Osteocyte (in vitro differentiated cells): ENCODE results near the gene OR51V1. TPM values are rescaled to one million over a fixed set of nuclear protein-coding genes. Genes with fewer than 3 reads are reported as not detected.

ENCODE experiments used
- DNase-seq: peaks from one replicate; pipeline ENCODE4 v3.0.0; 2021; ENCODE audit warnings: mixed read lengths; ENCODE audit not compliant: unreplicated experiment; ENCODE audit errors: extremely low spot score
- H3K27ac Mint-ChIP-seq: one replicate; pipeline ENCODE4 v1.8.0; 2021; ENCODE audit warnings: mild to moderate bottlenecking, mixed read lengths; ENCODE audit not compliant: unreplicated experiment
- H3K27me3 Mint-ChIP-seq: one replicate; pipeline ENCODE4 v1.8.0; 2021; ENCODE audit warnings: mixed read lengths; ENCODE audit not compliant: unreplicated experiment
- H3K36me3 Mint-ChIP-seq: one replicate; pipeline ENCODE4 v1.8.0; 2021; ENCODE audit warnings: mixed read lengths; ENCODE audit not compliant: unreplicated experiment
- H3K4me1 Mint-ChIP-seq: one replicate; pipeline ENCODE4 v1.8.0; 2021; ENCODE audit warnings: mixed read lengths; ENCODE audit not compliant: unreplicated experiment
- H3K4me3 Mint-ChIP-seq: one replicate; pipeline ENCODE4 v1.8.0; 2021; ENCODE audit warnings: mild to moderate bottlenecking, moderate library complexity, mixed read lengths; ENCODE audit not compliant: unreplicated experiment
- H3K9me3 Mint-ChIP-seq: one replicate; pipeline ENCODE4 v1.8.0; 2021; ENCODE audit warnings: mixed read lengths; ENCODE audit not compliant: unreplicated experiment
- CTCF ChIP-seq: fragments of 200-600 bp; sonication (generic); IDR thresholded peaks from 2 replicates; pipeline ENCODE4 v1.5.0; 2021; ENCODE audit warnings: antibody characterized with exemption, mild to moderate bottlenecking, moderate library complexity
- total RNA-seq: library from RNA; stranded (reverse); gene quantifications from 2 replicates; pipeline ENCODE4 v1.2.1, GENCODE V29; 2021

OR51V1 gene
- total RNA-seq, 1 donor from 2014 or later: not detected

DNA sequence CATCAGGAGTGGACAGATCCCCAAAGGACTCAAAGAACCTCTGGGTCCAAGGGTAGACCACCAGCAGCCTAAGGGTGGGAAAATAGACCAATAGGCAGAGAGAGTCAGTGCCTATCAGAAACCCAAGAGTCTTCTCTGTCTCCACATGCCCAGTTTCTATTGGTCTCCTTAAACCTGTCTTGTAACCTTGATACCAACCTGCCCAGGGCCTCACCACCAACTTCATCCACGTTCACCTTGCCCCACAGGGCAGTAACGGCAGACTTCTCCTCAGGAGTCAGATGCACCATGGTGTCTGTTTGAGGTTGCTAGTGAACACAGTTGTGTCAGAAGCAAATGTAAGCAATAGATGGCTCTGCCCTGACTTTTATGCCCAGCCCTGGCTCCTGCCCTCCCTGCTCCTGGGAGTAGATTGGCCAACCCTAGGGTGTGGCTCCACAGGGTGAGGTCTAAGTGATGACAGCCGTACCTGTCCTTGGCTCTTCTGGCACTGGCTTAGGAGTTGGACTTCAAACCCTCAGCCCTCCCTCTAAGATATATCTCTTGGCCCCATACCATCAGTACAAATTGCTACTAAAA, 26.3 kb upstream of the OR51V1 start, which contains the start of gene HBB:
Gene HBB (minus strand): TSS at position 340 of the 579 bp plus-strand sequence. CDS start 50 bp downstream, at position 290.
- no peak for DNase-seq
- Mint-ChIP-seq H3K4me1 (no peaks in the 10 kb centered on the region), H3K4me3 (no peak within 1 kb of the TSS), H3K27me3 (peaks cover 3% of the 10 kb centered on the region), H3K27ac (no peak within 1 kb of the TSS), H3K36me3 (no peaks in the 10 kb centered on the region), H3K9me3 (no peaks in the 10 kb centered on the region)
- no peak for TF ChIP-seq CTCF

DNA sequence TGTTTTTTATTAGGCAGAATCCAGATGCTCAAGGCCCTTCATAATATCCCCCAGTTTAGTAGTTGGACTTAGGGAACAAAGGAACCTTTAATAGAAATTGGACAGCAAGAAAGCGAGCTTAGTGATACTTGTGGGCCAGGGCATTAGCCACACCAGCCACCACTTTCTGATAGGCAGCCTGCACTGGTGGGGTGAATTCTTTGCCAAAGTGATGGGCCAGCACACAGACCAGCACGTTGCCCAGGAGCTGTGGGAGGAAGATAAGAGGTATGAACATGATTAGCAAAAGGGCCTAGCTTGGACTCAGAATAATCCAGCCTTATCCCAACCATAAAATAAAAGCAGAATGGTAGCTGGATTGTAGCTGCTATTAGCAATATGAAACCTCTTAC, 25.0 kb upstream of the OR51V1 start:
- no peak for TF ChIP-seq CTCF
- Mint-ChIP-seq H3K4me1 (no peaks in the 10 kb centered on the region), H3K4me3 (no peak overlapping the region), H3K27ac (no peak overlapping the region), H3K27me3 (peaks cover 3% of the 10 kb centered on the region), H3K36me3 (no peaks in the 10 kb centered on the region), H3K9me3 (no peaks in the 10 kb centered on the region)
- DNase-seq: no peak

- DNase-seq: no peak
- no peak overlapping the region for H3K27ac Mint-ChIP-seq
- H3K9me3 Mint-ChIP-seq: no peaks in the 10 kb centered on the region
- peaks cover 3% of the 10 kb centered on the region for H3K27me3 Mint-ChIP-seq
- no peak for TF ChIP-seq CTCF
- H3K4me3 Mint-ChIP-seq: no peak overlapping the region
- no peaks in the 10 kb centered on the region for H3K36me3 Mint-ChIP-seq
- H3K4me1 Mint-ChIP-seq: no peaks in the 10 kb centered on the region
Observed at GRCh38 chr11:5224538-5225479, 24.3 kb upstream of the OR51V1 start.

- no peaks in the 10 kb centered on the region for H3K36me3 Mint-ChIP-seq
- H3K27me3 Mint-ChIP-seq: peaks cover 2% of the 10 kb centered on the region
- no peak overlapping the region for H3K4me3 Mint-ChIP-seq
- H3K9me3 Mint-ChIP-seq: peaks cover 4% of the 10 kb centered on the region
- no peaks in the 10 kb centered on the region for H3K4me1 Mint-ChIP-seq
- no peak for DNase-seq
- TF ChIP-seq CTCF: no peak
- no peak overlapping the region for H3K27ac Mint-ChIP-seq
Observed at GRCh38 chr11:5223686-5224085, 23.2 kb upstream of the OR51V1 start.

DNA sequence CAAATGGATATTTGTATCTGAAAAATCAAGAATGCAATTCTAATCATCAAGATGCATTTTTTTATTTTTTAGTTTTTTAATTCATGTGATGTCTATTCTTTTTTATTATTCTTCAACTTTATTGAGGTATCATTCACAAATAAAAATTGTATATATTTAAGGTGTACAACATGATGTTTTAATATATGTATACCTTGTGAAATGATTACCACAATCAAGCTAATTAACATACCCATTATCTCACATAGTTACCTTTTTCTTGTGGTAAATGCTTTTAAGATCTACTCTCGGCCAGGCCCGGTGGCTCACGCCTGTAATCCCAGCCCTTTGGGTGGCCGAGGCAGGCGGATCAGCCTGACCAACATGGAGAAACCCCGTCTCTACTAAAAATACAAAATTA, 22.7 kb upstream of the OR51V1 start:
- Mint-ChIP-seq H3K4me3 (no peak overlapping the region), H3K9me3 (peaks cover 4% of the 10 kb centered on the region), H3K27ac (no peak overlapping the region), H3K36me3 (no peaks in the 10 kb centered on the region), H3K4me1 (no peaks in the 10 kb centered on the region), H3K27me3 (no peaks in the 10 kb centered on the region)
- no peak for DNase-seq
- TF ChIP-seq CTCF: no peak
